HG03520 (cell line): ENCODE results near the gene ADAMTS2.
"Not testable (repeated sequence)": the region's sequence is repeated elsewhere in the genome, so short reads cannot be mapped to it uniquely, and the experiment has no call there.

Experiments used
- ATAC-seq: cut with Tn5 transposase; IDR thresholded peaks from one replicate; pipeline ENCODE4 v1.9.1; 2021; ENCODE audit warnings: mild to moderate bottlenecking, moderate library complexity; ENCODE audit not compliant: unreplicated experiment

The ADAMTS2 gene

GRCh38 chr5:179119415-179120170 lies 225.7 kb downstream of the ADAMTS2 start:
- ATAC-seq = no peak

- no peak for ATAC-seq
Observed at GRCh38 chr5:179118756-179119414, 226.4 kb downstream of the ADAMTS2 start.

GRCh38 chr5:179118338-179118737 lies 226.9 kb downstream of the ADAMTS2 start:
- ATAC-seq = no peak

- no peak for ATAC-seq
Observed at GRCh38 chr5:179115845-179116524, 229.3 kb downstream of the ADAMTS2 start.

- ATAC-seq = no peak
Observed at GRCh38 chr5:179115307-179115706, 230.0 kb downstream of the ADAMTS2 start.

- ATAC-seq = no peak
Observed at GRCh38 chr5:179114756-179115155, 230.5 kb downstream of the ADAMTS2 start.

GRCh38 chr5:179113945-179114641 lies 231.2 kb downstream of the ADAMTS2 start:
- ATAC-seq = no peak

- no peak for ATAC-seq
Observed at GRCh38 chr5:179113143-179113530, 232.1 kb downstream of the ADAMTS2 start.

GRCh38 chr5:179112469-179113142 lies 232.7 kb downstream of the ADAMTS2 start:
- ATAC-seq = no peak

GRCh38 chr5:179111267-179112207 lies 233.7 kb downstream of the ADAMTS2 start:
- ATAC-seq = no peak

GRCh38 chr5:179110528-179110927 lies 234.7 kb downstream of the ADAMTS2 start:
- no peak for ATAC-seq

- ATAC-seq = not testable (repeated sequence)
Observed at GRCh38 chr5:179101282-179101681, 244.0 kb downstream of the ADAMTS2 start.

GRCh38 chr5:179089502-179089901 lies 255.8 kb downstream of the ADAMTS2 start:
- no peak for ATAC-seq

- no peak for ATAC-seq
Observed at GRCh38 chr5:179080724-179081123, 264.5 kb downstream of the ADAMTS2 start.

- ATAC-seq = no peak
Observed at GRCh38 chr5:179079165-179079987, 265.9 kb downstream of the ADAMTS2 start.

- ATAC-seq = no peak
Observed at GRCh38 chr5:179065703-179066102, 279.6 kb downstream of the ADAMTS2 start.

GRCh38 chr5:179061025-179061424 lies 284.2 kb downstream of the ADAMTS2 start:
- ATAC-seq = no peak
